Spinal cord (tissue), 10 donors: ENCODE data around the gene GOLGA3. TPM values are rescaled to one million over a fixed set of nuclear protein-coding genes. Genes with fewer than 3 reads are reported as not detected.
A peak's percentile ranks its signal among the peaks of the same experiment; 100 is the strongest.

Source experiments
- DNase-seq, 6 donors: peaks; one replicate each; pipeline versions ENCODE4 v3.0.0 to v3.0.0-alpha.2; 2013 to 2015; ENCODE audit warnings: low spot score in 6 of 6, low read depth in 4 of 6
- H3K27ac ChIP-seq: one replicate; pipeline ENCODE4 v1.5.1; 2013; ENCODE audit warnings: low read depth, low read length, control low read depth
- H3K27me3 ChIP-seq: one replicate; pipeline ENCODE4 v1.6.1; 2013; ENCODE audit warnings: low read length; ENCODE audit not compliant: control insufficient read depth, insufficient read depth
- H3K36me3 ChIP-seq: one replicate; pipeline ENCODE4 v1.6.1; 2013; ENCODE audit warnings: low read length; ENCODE audit not compliant: control insufficient read depth, insufficient read depth
- H3K4me1 ChIP-seq: one replicate; pipeline ENCODE4 v1.6.1; 2013; ENCODE audit warnings: low read length; ENCODE audit not compliant: control insufficient read depth, insufficient read depth
- H3K4me3 ChIP-seq: one replicate; pipeline ENCODE4 v1.5.1; 2013; ENCODE audit warnings: low read depth, low read length, control low read depth
- H3K9me3 ChIP-seq: one replicate; pipeline ENCODE4 v1.6.1; 2013; ENCODE audit warnings: low read length; ENCODE audit not compliant: control insufficient read depth, insufficient read depth
- WGBS: methylation state at CpG from one replicate; pipeline ENCODE4 v1.1.5; 2013; ENCODE audit warnings: missing lambda C conversion rate; ENCODE audit not compliant: insufficient coverage; 5-methylcytosine and 5-hydroxymethylcytosine counted together
- polyA plus RNA-seq, 2 donors: library from polyadenylated mRNA; unstranded; fragments of 120-200 nt; gene quantifications; one replicate each; pipeline ENCODE4 v1.2.1, GENCODE V29; 2013; ENCODE audit not compliant: insufficient read length in 2 of 2
- total RNA-seq, 2 donors: library from RNA; depleted of rRNA in 1 of 2; stranded (reverse); fragments of 120-200 nt in 1 of 2; fragments of >200 nt in 1 of 2; gene quantifications; one replicate each; pipeline versions ENCODE4 v1.2.3 to v1.2.4, GENCODE V29; 2013 to 2014
- donor health status: healthy.

GOLGA3 gene
- total and polyA plus RNA-seq, 4 donors = 33.0 to 50.4 (median 41.9) TPM

- Histone ChIP-seq H3K36me3 (peaks cover 91% of the 10 kb centered on the region), H3K27me3 (no peaks in the 10 kb centered on the region), H3K4me1 (peaks cover 7% of the 10 kb centered on the region), H3K27ac (no peak overlapping the region), H3K9me3 (no peaks in the 10 kb centered on the region), H3K4me3 (no peak overlapping the region)
- WGBS = 86% methylated on average over 14 of the region's 18 CpGs
- DNase-seq = no peak
Observed at GRCh38 chr12:132774159-132774558, 54.5 kb downstream of the GOLGA3 start.

- Histone ChIP-seq H3K36me3 (peaks cover 86% of the 10 kb centered on the region), H3K4me3 (no peak overlapping the region), H3K9me3 (no peaks in the 10 kb centered on the region), H3K27me3 (no peaks in the 10 kb centered on the region), H3K4me1 (peaks cover 12% of the 10 kb centered on the region), H3K27ac (no peak overlapping the region)
- WGBS = 96% methylated on average over 39 of the region's 41 CpGs
- no peak for DNase-seq
Observed at GRCh38 chr12:132773077-132773955, 55.4 kb downstream of the GOLGA3 start.

DNA sequence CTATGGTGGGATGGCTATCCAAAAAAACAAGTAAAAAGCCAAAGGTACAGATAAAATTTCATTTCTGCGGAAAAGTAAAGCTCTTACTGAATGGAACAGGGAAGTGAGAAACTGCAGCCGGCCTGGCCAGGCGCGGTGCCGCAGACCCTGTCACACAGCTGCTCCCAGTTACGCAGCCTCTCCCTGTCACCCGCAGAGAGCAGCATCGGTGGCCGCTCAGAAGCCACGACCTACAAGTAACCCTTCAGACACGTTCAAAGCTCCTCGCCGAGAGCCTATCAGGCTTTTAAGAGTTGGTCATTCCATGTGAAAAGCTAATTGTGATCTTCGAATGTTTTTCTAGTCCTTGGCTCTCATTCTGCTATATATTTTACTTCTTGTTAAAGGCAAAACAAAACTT lies 56.1 kb downstream of the GOLGA3 start:
- no peak for DNase-seq
- H3K27me3 ChIP-seq = no peaks in the 10 kb centered on the region
- H3K4me3 ChIP-seq = no peak overlapping the region
- peaks cover 13% of the 10 kb centered on the region for H3K4me1 ChIP-seq
- H3K27ac ChIP-seq = no peak overlapping the region
- WGBS = 88% methylated on average over 11 of the region's 14 CpGs
- peaks cover 79% of the 10 kb centered on the region for H3K36me3 ChIP-seq
- H3K9me3 ChIP-seq = no peaks in the 10 kb centered on the region

- peaks cover 69% of the 10 kb centered on the region for H3K36me3 ChIP-seq
- no peak overlapping the region for H3K27ac ChIP-seq
- no peaks in the 10 kb centered on the region for H3K27me3 ChIP-seq
- H3K9me3 ChIP-seq = no peaks in the 10 kb centered on the region
- no peak for DNase-seq
- peaks cover 8% of the 10 kb centered on the region for H3K4me1 ChIP-seq
- H3K4me3 ChIP-seq = no peak overlapping the region
- 94% methylated on average over 13 of the region's 15 CpGs for WGBS
Observed at GRCh38 chr12:132771126-132771838, 57.4 kb downstream of the GOLGA3 start.

- H3K27ac ChIP-seq = no peak overlapping the region
- peaks cover 34% of the 10 kb centered on the region for H3K36me3 ChIP-seq
- WGBS = 83% methylated on average over 24 of the region's 27 CpGs
- no peaks in the 10 kb centered on the region for H3K9me3 ChIP-seq
- peaks cover 17% of the 10 kb centered on the region for H3K4me1 ChIP-seq
- no peaks in the 10 kb centered on the region for H3K27me3 ChIP-seq
- DNase-seq = peak in 1 of 6 donors; percentile 34
- H3K4me3 ChIP-seq = no peak overlapping the region
Observed at GRCh38 chr12:132766380-132767085, 62.1 kb downstream of the GOLGA3 start.

- H3K4me1 ChIP-seq = peaks cover 26% of the 10 kb centered on the region
- H3K4me3 ChIP-seq = no peak overlapping the region
- peaks cover 27% of the 10 kb centered on the region for H3K36me3 ChIP-seq
- WGBS = 80% methylated on average over 11 of the region's 11 CpGs
- no peaks in the 10 kb centered on the region for H3K27me3 ChIP-seq
- no peak for DNase-seq
- H3K27ac ChIP-seq = no peak overlapping the region
- no peaks in the 10 kb centered on the region for H3K9me3 ChIP-seq
Observed at GRCh38 chr12:132765361-132765760, 63.3 kb downstream of the GOLGA3 start.

DNA sequence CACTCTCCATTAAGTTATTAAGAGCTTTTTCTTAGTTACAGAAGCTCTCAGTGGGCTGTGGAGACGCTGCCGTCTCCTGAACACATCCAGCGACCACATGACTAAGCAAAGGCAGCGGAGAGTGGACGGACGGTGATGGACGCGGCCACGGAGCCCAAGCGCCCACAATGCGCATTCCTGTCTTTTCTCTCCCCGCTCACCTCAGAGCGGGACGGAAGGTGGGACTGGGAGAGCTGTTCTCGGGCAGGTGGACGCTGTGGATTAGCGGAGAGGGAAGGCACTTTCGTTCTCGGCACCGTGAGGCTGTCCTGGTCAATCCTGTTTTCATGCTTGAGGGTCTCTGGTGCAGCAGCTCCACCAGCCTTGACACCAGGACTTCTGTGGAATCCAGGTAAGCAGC lies 64.4 kb downstream of the GOLGA3 start:
- H3K36me3 ChIP-seq = peaks cover 20% of the 10 kb centered on the region
- no peaks in the 10 kb centered on the region for H3K27me3 ChIP-seq
- DNase-seq = no peak
- H3K9me3 ChIP-seq = no peaks in the 10 kb centered on the region
- WGBS = 95% methylated on average over 18 of the region's 20 CpGs
- peaks cover 29% of the 10 kb centered on the region for H3K4me1 ChIP-seq
- no peak overlapping the region for H3K4me3 ChIP-seq
- H3K27ac ChIP-seq = no peak overlapping the region

GRCh38 chr12:132761921-132762583 lies 66.6 kb downstream of the GOLGA3 start:
- Histone ChIP-seq H3K27me3 (no peaks in the 10 kb centered on the region), H3K4me3 (peak overlapping the region; percentile 80), H3K36me3 (peaks cover 35% of the 10 kb centered on the region), H3K9me3 (no peaks in the 10 kb centered on the region), H3K4me1 (peaks cover 23% of the 10 kb centered on the region), H3K27ac (peak overlapping the region; percentile 94)
- peak; percentile 61 to 95 (median 73) for DNase-seq
- WGBS = under 1% methylated on average over 87 of the region's 89 CpGs
